ENCODE data around the gene ZNF564. TPM values are rescaled to one million over a fixed set of nuclear protein-coding genes. Genes with fewer than 3 reads are reported as not detected.

ZNF564 gene
- total and polyA plus RNA-seq, 2 experiments from 2014 or later, result 7.1 to 8.6 TPM

- TF ChIP-seq, protein P1, sequence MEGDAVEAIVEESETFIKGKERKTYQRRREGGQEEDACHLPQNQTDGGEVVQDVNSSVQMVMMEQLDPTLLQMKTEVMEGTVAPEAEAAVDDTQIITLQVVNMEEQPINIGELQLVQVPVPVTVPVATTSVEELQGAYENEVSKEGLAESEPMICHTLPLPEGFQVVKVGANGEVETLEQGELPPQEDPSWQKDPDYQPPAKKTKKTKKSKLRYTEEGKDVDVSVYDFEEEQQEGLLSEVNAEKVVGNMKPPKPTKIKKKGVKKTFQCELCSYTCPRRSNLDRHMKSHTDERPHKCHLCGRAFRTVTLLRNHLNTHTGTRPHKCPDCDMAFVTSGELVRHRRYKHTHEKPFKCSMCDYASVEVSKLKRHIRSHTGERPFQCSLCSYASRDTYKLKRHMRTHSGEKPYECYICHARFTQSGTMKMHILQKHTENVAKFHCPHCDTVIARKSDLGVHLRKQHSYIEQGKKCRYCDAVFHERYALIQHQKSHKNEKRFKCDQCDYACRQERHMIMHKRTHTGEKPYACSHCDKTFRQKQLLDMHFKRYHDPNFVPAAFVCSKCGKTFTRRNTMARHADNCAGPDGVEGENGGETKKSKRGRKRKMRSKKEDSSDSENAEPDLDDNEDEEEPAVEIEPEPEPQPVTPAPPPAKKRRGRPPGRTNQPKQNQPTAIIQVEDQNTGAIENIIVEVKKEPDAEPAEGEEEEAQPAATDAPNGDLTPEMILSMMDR (conservative IDR thresholded peaks at IDR 0.05; ENCODE audit: low read depth in 2 of 2), result no peak
- TF ChIP-seq STAT1 (IDR thresholded peaks at IDR 0.05; ENCODE audit: unreplicated experiment) (no peak), NANOG (IDR thresholded peaks at IDR 0.05; ENCODE audit: borderline replicate concordance) (no peak), POLR2AphosphoS5 (IDR thresholded peaks at IDR 0.05; ENCODE audit: low read depth) (no peak), ZNF331 (CRISPR knock-in tag; IDR thresholded peaks at IDR 0.05; ENCODE audit: low read depth) (no peak), JUNB (IDR thresholded peaks at IDR 0.05; ENCODE audit: unreplicated experiment) (no peak), EZH2phosphoT487 (IDR thresholded peaks at IDR 0.05; ENCODE audit: unreplicated experiment) (no peak)
- TF ChIP-seq, protein P2, sequence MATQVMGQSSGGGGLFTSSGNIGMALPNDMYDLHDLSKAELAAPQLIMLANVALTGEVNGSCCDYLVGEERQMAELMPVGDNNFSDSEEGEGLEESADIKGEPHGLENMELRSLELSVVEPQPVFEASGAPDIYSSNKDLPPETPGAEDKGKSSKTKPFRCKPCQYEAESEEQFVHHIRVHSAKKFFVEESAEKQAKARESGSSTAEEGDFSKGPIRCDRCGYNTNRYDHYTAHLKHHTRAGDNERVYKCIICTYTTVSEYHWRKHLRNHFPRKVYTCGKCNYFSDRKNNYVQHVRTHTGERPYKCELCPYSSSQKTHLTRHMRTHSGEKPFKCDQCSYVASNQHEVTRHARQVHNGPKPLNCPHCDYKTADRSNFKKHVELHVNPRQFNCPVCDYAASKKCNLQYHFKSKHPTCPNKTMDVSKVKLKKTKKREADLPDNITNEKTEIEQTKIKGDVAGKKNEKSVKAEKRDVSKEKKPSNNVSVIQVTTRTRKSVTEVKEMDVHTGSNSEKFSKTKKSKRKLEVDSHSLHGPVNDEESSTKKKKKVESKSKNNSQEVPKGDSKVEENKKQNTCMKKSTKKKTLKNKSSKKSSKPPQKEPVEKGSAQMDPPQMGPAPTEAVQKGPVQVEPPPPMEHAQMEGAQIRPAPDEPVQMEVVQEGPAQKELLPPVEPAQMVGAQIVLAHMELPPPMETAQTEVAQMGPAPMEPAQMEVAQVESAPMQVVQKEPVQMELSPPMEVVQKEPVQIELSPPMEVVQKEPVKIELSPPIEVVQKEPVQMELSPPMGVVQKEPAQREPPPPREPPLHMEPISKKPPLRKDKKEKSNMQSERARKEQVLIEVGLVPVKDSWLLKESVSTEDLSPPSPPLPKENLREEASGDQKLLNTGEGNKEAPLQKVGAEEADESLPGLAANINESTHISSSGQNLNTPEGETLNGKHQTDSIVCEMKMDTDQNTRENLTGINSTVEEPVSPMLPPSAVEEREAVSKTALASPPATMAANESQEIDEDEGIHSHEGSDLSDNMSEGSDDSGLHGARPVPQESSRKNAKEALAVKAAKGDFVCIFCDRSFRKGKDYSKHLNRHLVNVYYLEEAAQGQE (IDR thresholded peaks at IDR 0.05; ENCODE audit: unreplicated experiment), result no peak
These were observed 45.2 kb upstream of the ZNF564 start (continued) for GRCh38 chr19:12596485-12596884.

DNA sequence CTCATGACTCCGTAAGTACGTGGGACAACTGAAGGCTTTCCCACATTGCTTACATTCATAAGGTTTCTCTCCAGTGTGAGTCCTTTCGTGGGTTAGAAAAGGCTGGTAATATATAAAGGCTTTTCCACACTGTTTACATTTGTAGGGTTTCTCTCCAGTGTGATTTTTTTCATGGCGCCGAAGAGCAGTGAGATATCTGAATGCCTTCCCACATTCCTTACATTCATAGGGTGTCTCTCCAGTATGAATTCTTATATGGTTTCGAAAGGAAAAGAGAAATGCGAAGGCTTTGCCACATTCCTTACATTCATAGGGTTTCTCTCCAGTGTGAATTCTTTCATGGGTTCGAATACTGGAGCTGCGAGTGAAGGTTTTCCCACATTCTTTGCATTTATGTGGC lies 29.8 kb upstream of the ZNF564 start:
- Mint-ChIP-seq H3K36me3 (ENCODE audit: low read depth) (peaks cover 61% of the 10 kb centered on the region), H3K9me3 (peaks cover 55% of the 10 kb centered on the region), H3K4me3 (no peak overlapping the region), H3K27me3 (ENCODE audit: insufficient read depth, low read depth, poor library complexity) (peaks cover 7% of the 10 kb centered on the region), H3K27ac (no peak overlapping the region), H3K4me1 (no peaks in the 10 kb centered on the region)
- Histone ChIP-seq H3K4me1 (ENCODE audit: insufficient read depth) (no peaks in the 10 kb centered on the region), H3F3A (replicated peaks; ENCODE audit: low read depth) (no peaks in the 10 kb centered on the region), H3K4me3 (no peak overlapping the region), H3K79me2 (replicated peaks; ENCODE audit: insufficient read depth) (no peaks in the 10 kb centered on the region), H3K36me3 (ENCODE audit: insufficient read depth) (peaks cover 26% of the 10 kb centered on the region), H4K20me1 (replicated peaks; ENCODE audit: insufficient read depth) (no peaks in the 10 kb centered on the region), H3K27me3 (ENCODE audit: insufficient read depth) (no peaks in the 10 kb centered on the region), H3K27ac (ENCODE audit: low read depth) (peak overlapping the region; percentile 39; the same call in 1 of the 2 replicates), H3K9me2 (ENCODE audit: insufficient read depth) (no peaks in the 10 kb centered on the region), H2AFZ (no peak overlapping the region), H3K4me2 (no peak overlapping the region)
- DNase-seq (ENCODE audit: low spot score) (peak; percentile 34), ATAC-seq (no peak)
- TF ChIP-seq NANOG (IDR thresholded peaks at IDR 0.05; ENCODE audit: borderline replicate concordance), result no peak
- no peak for TF ChIP-seq CREB1 (CRISPR knock-in tag; IDR thresholded peaks at IDR 0.05; ENCODE audit: low read depth)
- TF ChIP-seq, protein P2 (IDR thresholded peaks at IDR 0.05; ENCODE audit: unreplicated experiment), result no peak
- TF ChIP-seq, protein P3, sequence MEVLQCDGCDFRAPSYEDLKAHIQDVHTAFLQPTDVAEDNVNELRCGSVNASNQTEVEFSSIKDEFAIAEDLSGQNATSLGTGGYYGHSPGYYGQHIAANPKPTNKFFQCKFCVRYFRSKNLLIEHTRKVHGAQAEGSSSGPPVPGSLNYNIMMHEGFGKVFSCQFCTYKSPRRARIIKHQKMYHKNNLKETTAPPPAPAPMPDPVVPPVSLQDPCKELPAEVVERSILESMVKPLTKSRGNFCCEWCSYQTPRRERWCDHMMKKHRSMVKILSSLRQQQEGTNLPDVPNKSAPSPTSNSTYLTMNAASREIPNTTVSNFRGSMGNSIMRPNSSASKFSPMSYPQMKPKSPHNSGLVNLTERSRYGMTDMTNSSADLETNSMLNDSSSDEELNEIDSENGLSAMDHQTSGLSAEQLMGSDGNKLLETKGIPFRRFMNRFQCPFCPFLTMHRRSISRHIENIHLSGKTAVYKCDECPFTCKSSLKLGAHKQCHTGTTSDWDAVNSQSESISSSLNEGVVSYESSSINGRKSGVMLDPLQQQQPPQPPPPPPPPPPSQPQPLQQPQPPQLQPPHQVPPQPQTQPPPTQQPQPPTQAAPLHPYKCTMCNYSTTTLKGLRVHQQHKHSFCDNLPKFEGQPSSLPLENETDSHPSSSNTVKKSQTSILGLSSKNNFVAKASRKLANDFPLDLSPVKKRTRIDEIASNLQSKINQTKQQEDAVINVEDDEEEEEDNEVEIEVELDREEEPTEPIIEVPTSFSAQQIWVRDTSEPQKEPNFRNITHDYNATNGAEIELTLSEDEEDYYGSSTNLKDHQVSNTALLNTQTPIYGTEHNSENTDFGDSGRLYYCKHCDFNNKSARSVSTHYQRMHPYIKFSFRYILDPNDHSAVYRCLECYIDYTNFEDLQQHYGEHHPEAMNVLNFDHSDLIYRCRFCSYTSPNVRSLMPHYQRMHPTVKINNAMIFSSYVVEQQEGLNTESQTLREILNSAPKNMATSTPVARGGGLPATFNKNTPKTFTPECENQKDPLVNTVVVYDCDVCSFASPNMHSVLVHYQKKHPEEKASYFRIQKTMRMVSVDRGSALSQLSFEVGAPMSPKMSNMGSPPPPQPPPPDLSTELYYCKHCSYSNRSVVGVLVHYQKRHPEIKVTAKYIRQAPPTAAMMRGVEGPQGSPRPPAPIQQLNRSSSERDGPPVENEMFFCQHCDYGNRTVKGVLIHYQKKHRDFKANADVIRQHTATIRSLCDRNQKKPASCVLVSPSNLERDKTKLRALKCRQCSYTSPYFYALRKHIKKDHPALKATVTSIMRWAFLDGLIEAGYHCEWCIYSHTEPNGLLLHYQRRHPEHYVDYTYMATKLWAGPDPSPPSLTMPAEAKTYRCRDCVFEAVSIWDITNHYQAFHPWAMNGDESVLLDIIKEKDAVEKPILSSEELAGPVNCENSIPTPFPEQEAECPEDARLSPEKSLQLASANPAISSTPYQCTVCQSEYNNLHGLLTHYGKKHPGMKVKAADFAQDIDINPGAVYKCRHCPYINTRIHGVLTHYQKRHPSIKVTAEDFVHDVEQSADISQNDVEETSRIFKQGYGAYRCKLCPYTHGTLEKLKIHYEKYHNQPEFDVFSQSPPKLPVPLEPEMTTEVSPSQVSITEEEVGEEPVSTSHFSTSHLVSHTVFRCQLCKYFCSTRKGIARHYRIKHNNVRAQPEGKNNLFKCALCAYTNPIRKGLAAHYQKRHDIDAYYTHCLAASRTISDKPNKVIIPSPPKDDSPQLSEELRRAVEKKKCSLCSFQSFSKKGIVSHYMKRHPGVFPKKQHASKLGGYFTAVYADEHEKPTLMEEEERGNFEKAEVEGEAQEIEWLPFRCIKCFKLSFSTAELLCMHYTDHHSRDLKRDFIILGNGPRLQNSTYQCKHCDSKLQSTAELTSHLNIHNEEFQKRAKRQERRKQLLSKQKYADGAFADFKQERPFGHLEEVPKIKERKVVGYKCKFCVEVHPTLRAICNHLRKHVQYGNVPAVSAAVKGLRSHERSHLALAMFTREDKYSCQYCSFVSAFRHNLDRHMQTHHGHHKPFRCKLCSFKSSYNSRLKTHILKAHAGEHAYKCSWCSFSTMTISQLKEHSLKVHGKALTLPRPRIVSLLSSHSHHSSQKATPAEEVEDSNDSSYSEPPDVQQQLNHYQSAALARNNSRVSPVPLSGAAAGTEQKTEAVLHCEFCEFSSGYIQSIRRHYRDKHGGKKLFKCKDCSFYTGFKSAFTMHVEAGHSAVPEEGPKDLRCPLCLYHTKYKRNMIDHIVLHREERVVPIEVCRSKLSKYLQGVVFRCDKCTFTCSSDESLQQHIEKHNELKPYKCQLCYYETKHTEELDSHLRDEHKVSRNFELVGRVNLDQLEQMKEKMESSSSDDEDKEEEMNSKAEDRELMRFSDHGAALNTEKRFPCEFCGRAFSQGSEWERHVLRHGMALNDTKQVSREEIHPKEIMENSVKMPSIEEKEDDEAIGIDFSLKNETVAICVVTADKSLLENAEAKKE (CRISPR knock-in tag; IDR thresholded peaks at IDR 0.05), result no peak
- TF ChIP-seq STAT1 (IDR thresholded peaks at IDR 0.05; ENCODE audit: unreplicated experiment), result no peak
